Stimulated activated CD8-positive, alpha-beta memory T cell treated with anti-CD3 and anti-CD28 coated beads, Interleukin-15, amount 100 ng/mL, for 4 hours (primary cell): ENCODE data around the gene UPF2.
"Not testable (repeated sequence)": the region's sequence is repeated elsewhere in the genome, so short reads cannot be mapped to it uniquely, and the experiment has no call there.

Experiments
- DNase-seq, 2 donors: peaks; one replicate each; pipeline ENCODE4 v3.0.0-alpha.2; 2020; ENCODE audit warnings: low read depth in 2 of 2

Gene UPF2

GRCh38 chr10:12036073-12036655 is 6.4 kb downstream of the UPF2 start:
- DNase-seq, result no peak

DNA sequence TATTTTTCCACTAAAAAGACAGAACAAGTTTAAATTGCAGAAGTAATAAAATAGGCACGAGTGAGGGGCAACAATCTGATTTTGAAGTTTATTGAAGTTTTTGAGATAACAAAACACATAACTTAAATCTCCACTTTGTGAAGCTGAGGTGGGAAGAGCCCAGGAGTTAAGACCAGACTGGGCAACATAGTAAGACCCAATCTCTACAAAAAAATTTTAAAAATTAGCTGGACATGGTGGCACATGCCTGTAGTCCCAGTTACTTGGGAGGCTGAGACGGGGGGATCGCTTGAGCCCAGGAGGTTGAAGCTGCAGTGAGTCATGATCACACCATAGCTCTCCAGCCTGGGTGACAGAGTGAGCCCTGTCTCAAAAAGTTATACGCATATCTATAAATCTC is 11.2 kb downstream of the UPF2 start:
- no peak for DNase-seq

DNA sequence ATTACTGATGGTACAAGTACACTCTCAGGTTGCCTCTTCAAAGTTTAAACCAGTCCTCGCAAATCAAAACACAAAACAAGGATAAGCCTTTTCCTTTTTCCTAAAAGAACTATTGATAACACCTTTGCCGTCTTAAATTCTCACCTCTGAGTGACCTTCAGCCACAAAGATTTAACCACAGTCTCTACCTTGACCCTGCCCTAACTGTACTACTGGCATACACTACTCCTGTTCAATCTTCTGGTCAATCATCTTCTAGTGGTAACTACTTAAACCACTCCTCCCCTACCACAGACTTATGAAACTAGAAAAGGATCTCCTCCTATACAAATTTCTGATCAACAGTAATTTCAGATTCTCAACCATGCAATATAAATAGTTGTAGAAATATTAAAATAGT is 15.1 kb downstream of the UPF2 start:
- DNase-seq, result no peak

- no peak for DNase-seq
Observed at GRCh38 chr10:12025591-12025990, 17.0 kb downstream of the UPF2 start.

DNA sequence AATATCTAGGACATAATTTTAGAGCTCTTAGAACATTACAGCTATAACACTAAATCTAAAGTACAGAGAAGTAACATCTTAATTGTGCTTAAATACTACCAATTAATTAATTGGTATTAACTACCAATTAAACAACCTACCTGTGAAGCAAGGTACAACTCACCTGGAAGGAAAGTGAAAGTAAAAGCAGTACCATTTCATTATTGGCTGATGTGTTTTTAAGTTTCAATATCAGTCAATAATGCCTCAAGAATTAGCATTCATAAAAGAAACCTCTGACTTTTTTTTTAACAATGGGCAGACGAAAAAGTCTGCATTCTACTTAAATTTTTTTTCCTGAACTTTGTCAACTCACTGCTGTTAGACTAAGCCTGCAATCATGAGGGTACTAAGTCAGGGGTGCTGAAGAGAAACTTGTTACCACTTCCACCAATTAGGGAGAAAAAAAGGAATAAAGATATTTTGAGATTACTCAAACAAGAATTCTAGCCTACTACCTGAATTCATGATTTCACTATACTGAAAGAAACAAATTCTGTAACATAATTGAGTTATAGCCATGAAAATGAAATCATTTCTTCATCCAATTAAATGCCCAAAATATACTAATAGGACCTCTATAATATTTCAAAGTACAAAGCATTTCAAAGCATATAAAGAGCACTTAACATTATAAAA is 19.9 kb downstream of the UPF2 start:
- no peak for DNase-seq

DNA sequence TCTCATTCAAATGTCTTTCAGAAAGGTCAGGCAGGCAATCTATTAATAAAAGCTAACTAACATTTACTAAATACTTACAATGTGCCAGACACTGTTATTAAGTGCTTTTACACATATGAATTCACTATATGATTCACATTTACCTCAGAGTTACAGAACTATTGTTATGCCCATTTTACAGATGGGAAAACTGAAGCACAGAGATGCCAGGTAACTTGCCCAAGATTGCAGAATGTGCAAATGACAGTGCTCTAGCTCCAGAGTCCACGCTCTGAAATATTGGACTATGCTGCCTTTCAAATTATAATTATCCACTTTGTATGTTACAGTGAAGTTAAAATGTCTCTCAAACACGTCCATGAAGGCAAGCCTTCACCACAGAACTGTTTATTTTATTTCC is 22.0 kb downstream of the UPF2 start:
- DNase-seq, result no peak

DNA sequence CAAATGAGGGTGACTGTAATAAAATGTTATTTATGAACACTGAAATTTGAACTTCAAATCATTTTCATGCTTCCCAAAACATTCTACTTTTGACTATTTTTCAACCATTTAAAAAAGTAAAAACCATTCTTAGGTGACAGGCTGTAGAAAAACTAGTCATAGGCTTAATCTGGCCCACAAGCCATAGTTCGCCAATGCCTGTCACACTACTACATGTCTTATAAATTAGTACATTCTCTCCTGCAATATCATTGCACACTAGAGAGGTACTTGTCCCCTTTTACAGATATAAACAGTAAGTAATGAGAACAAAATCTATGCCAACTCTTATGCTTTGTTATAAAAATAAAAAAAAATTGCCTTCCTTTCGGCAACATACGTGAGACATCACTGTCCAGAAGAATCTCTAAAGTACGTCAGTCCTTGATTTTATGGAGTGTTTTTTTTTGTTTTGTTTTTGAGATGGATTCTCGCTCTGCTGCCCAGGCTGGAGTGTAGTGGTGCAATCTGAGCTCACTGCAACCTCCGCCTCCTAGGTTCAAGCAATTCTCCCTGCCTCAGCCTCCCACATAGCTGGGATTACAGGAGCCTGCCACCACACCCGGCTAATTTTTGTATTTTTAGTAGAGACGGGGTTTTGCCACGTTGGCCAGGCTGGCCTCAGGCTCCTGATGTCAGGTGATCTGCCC is 23.2 kb downstream of the UPF2 start:
- no peak for DNase-seq

GRCh38 chr10:12018438-12019282 is 23.9 kb downstream of the UPF2 start:
- DNase-seq, result no peak

DNA sequence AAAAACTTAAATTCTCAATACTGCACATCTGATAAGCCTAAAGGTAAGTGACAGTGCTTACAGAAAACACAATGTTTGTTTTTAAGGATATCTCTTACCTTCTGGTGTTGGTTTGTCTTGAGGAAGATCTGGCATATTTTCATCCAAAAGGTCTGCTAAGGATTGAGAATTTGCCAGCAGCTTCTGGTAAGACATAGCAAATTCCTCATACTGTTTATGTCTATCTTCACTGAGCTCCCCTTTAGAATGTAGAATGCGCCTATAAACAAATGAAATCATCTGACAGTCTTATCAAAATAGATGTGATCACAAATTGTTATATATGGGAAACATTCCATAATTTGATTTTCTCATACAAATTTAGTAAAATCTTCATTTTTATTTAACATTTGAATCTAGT is 28.7 kb downstream of the UPF2 start:
- DNase-seq, result no peak

- not testable (repeated sequence) for DNase-seq
Observed at GRCh38 chr10:12013391-12013790, 29.2 kb downstream of the UPF2 start.

DNA sequence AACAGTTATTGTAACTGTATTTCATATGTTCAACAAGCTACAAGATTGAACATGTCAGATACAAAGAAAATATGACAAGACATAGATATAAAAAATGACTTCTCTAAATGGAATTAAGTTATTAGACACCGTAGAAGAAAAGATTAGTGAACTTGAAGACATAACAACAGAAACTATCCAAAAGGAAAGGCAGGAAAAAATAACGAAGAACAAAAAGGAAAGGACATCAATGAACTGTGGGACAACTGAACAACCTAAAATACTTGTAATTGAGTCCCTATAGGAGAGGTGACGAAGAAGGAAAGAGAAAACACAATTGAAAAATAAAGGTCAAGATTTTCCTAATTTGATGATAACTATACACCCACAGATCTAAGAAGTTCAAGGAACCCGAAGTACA is 32.3 kb downstream of the UPF2 start:
- no peak for DNase-seq

DNA sequence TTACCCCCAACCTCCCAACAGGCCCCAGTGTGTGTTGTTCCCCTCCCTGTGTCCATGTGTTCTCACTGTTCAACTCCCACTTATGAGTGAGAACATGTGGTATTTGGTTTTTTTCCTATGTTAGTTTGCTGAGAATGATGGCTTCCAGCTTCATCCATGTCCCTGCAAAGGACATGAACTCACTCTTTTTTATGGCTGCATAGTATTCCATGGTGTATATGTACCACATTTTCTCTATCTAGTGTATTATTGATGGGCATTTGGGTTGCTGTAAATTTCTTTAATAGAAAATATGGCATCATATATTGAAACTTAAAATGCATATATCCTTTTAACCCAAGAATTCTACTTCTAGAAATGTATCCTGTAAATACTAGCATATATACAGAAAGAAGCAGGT is 33.8 kb downstream of the UPF2 start:
- DNase-seq, result not testable (repeated sequence)

- DNase-seq, result no peak
Observed at GRCh38 chr10:12006671-12007070, 35.9 kb downstream of the UPF2 start.

- DNase-seq, result no peak
Observed at GRCh38 chr10:11993834-11994468, 48.7 kb downstream of the UPF2 start.

GRCh38 chr10:11988924-11989323 is 53.7 kb downstream of the UPF2 start:
- no peak for DNase-seq

DNA sequence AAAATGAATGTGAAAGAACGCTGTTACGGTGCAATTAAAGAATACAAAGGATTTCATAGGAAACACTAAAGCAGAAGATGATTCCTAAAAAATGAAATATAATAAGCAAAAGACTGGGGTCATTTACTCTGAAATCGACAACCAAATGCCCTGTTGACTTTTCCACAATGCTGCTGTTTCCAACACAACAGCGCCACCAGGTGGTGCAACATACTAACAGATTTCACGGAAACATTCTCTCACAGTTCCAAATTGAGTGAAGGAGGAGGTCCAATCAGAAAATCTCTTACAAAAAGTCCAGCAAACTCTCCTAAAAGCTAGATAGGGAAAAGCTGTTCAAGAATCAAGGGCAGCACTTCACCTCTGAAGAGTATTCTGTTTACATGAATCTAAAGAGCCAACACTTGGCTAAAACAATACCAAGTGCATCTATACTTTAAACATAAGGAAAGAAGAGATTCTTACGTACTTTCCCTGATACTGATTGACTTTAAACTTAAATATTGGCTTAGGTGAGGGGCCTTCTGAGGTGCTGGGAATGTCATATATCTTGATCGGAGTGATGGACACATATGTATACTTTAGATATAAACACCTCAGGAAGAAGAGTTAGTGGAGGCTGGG is 55.9 kb downstream of the UPF2 start:
- peak; percentile 9 to 47 for DNase-seq

- no peak for DNase-seq
Observed at GRCh38 chr10:11982253-11982652, 60.4 kb downstream of the UPF2 start.

GRCh38 chr10:11975795-11976194 is 66.8 kb downstream of the UPF2 start:
- no peak for DNase-seq

DNA sequence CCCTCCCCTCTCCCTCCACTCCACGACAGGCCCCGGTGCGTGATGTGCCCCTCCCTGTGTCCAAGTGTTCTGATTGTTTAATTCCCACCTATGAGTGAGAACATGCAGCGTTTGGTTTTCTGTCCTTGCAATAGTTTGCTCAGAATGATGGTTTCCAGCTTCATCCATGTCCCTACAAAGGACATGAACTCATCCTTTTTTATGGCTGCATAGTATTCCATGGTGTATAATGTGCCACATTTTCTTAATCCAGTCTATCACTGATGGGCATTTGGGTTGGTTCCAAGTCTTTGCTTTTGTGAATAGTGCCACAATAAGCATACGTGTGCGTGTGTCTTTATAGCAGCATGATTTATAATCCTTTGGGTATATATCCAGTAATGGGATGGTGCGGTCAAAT is 70.1 kb downstream of the UPF2 start:
- not testable (repeated sequence) for DNase-seq

GRCh38 chr10:11962176-11962575 is 80.4 kb downstream of the UPF2 start:
- no peak for DNase-seq

GRCh38 chr10:11961771-11962170 is 80.8 kb downstream of the UPF2 start:
- DNase-seq, result no peak
